ENCODE measurements around the gene ASCL2. TPM values are rescaled to one million over a fixed set of nuclear protein-coding genes. Genes with fewer than 3 reads are reported as not detected.

Gene ASCL2
- total RNA-seq, 1 donor from 2014 or later: 0.96 TPM

DNA sequence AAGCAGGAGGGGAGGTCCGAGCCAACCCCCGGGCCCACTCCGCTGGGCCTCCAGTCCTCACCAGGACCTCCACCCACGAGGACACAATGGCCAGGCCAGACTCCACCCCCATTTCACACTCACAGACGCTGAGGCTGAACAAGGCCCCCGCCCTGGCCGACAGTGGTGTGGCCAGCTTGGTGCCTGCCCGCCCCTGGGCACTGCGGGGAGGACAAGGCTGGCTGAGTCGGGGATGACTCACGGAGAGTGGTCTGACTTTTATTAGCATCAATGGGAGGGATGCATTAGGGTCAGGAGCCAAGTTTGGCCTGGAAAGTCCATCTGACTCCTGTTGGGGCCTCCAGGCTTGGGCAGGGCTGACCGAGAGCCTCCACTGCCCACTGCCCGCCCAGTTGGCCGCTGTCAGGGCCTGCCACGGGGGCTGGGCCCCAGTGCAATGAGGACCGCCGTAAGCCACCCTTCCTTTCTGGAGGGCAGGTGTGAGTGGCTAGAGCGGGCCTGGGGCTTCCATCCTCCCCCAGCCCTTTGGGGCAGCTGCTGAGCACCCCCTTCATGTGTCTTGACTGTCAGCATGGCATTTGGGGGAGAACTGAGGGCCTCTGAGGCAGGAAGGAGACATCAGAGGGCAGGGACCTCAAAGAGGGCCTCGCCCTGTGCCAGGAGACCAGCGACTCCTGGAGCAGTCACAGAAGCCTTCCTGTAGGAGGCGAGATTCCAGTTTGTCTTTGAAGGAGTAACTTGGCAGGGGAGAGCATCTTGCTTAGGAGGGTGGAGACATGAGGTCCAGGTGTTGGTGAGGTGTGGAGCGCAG is 42.0 kb upstream of the ASCL2 start:
- H3K27ac Mint-ChIP-seq: no peak overlapping the region
- intact Hi-C loops (cut with micrococcal nuclease): no loop called here
- H3K36me3 Mint-ChIP-seq (ENCODE audit: low read depth): no peaks in the 10 kb centered on the region
- H3K27me3 Mint-ChIP-seq: no peaks in the 10 kb centered on the region
- no peak for DNase-seq
- no peaks in the 10 kb centered on the region for H3K9me3 Mint-ChIP-seq
- H3K4me1 Mint-ChIP-seq: no peaks in the 10 kb centered on the region
- H3K4me3 Mint-ChIP-seq: no peak overlapping the region

DNA sequence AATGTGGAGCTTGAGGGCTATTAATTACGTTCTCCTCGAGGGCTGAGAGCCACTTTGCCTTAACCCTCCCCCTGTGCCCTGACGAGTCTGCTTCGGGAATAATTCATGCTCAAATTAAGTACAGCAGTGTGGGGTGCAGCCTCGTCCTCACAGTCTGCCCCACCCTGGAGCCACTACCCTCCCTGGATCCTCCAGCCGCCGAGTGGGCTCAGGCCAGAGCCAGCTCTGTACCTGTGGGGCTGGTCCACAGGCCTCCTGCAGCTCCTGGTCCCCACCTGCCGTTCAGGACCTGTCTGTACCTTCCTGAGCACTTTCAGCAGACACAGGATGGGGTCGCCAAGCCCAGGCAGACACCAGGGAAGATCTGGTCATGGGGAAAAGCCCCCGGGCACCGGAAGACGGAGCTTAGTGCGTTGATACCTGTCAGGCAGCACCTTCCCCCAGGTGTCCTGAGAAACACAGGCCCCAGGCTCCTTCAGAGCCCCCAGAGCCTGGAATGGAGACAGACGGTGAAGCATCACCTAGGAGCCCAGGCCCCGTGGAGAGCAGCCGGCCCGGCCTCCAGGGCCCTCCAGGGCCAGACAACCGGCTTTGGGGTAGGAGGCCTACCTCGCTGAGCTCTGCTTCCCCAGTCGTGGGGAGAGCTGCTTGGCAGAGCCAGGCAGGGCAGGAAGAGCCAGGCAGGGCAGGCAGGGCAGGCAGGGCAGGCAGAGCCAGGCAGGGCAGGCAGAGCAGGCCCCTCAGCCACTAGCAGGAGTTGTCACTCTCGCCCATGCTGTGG is 41.2 kb upstream of the ASCL2 start:
- no peaks in the 10 kb centered on the region for H3K36me3 Mint-ChIP-seq (ENCODE audit: low read depth)
- no peak overlapping the region for H3K27ac Mint-ChIP-seq
- no peak overlapping the region for H3K4me3 Mint-ChIP-seq
- DNase-seq: no peak
- peaks cover under 1% of the 10 kb centered on the region for H3K4me1 Mint-ChIP-seq
- no peaks in the 10 kb centered on the region for H3K27me3 Mint-ChIP-seq
- intact Hi-C loops (cut with micrococcal nuclease): no loop called here
- no peaks in the 10 kb centered on the region for H3K9me3 Mint-ChIP-seq

DNA sequence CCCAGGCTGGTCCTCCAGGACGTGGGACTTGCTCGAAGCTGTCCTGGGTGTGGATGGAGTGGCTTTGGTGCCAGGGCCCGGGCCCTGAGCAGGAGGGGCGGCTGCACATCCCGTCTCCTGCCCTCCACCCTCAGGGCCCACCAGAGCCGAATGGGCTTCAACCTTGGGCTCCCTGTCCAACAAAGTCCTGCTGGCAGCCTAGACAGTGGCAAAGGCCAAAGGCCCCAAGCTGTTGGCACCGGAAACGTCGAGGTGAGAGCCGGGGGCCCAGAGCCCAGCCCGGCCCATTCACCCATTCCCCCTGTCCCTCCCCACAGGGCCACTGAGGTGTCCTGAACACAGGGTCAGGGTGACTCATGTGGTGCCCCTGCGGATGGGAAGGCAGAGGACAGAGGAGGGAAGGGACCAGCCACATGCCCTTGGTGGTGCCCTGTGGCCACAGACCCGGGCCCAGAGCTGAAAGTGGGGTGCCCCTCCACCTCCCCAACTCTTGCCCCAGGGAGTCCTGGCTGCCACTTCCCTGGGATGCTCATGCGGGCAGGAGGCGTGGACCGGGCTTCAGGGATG is 40.5 kb upstream of the ASCL2 start:
- H3K27ac Mint-ChIP-seq: no peak overlapping the region
- no peaks in the 10 kb centered on the region for H3K36me3 Mint-ChIP-seq (ENCODE audit: low read depth)
- H3K9me3 Mint-ChIP-seq: no peaks in the 10 kb centered on the region
- no peaks in the 10 kb centered on the region for H3K27me3 Mint-ChIP-seq
- peaks cover 8% of the 10 kb centered on the region for H3K4me1 Mint-ChIP-seq
- H3K4me3 Mint-ChIP-seq: no peak overlapping the region
- intact Hi-C loops (cut with micrococcal nuclease): no loop called here
- no peak for DNase-seq

DNA sequence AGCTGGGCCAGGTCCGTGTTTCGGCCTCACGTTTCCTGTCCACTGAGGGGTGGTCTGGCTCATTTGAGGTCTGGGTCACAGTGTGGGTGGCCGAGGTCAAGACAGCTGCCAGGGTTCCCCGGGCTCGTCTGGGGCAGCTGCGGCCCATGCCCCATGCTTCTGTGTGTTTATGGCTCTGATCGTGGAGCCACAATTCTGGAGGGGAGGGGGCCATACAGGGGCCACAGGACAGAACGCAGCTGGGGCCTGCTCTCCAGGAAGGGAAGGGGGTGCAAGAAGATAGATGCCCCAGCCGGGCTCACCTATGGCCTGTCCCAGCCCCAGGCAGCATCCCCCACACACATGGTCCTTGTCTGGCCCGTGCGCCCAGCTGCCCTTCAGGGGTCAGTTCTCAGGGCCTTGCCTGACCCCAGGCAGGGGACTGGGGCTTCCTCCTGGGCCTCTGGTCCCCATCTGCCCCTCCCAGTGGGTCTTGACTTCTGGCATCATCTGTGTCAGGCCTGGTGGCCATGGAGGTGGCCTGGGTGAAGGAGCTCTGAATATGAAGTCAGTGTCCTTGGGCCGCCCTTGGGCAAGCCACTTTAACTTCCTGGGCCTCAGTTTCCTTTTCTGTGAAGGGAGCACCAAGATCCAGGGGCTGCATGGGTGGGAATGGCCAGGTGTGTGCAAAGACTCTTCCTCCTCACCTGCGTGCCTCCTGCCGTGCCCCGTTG is 39.8 kb upstream of the ASCL2 start:
- Mint-ChIP-seq H3K4me1 (peaks cover 12% of the 10 kb centered on the region), H3K4me3 (no peak overlapping the region), H3K36me3 (ENCODE audit: low read depth) (no peaks in the 10 kb centered on the region), H3K27ac (no peak overlapping the region), H3K27me3 (no peaks in the 10 kb centered on the region), H3K9me3 (no peaks in the 10 kb centered on the region)
- intact Hi-C loops (cut with micrococcal nuclease): no loop called here
- no peak for DNase-seq

DNA sequence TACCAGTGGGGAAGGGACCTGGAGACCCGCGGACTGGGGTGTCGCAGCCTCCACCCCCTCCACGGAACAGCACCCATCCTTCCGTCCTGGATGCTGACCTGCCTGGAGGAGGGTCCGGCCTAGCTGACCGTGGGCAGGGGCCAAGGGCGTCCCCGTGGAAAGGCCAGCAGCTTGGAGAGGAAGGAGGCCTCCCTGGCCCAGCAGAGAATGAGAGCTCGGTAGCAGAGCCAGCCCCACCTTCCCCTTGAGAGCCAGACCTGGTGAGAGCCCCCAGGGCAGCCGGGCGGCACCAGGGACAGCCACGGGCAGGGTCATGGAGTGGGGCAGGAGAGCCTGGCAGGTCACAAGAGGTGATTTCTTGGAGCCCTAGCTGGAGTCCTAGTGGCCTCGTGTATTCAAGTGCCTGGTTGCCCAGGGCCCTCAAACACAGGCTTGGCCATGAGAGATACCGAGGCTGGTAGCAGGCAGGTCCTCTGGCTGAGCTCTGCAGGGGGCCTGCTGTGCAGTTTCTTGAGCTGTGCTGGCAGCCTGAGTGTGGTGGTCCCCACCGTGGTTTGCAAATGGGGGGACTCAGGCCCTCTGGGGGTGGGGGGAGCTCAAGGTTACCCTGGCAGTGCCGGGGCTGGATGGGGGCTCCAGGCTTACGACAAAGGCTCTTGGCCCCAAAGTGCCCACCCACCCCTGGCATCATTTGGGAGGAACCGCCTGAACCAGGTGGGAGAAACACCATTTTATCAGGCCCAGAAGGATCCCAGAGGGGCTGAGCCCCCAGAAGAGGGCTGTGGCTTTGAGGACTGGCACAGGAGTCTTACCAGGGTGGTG is 39.1 kb upstream of the ASCL2 start:
- Mint-ChIP-seq H3K27ac (no peak overlapping the region), H3K36me3 (ENCODE audit: low read depth) (no peaks in the 10 kb centered on the region), H3K27me3 (no peaks in the 10 kb centered on the region), H3K4me3 (no peak overlapping the region), H3K9me3 (no peaks in the 10 kb centered on the region), H3K4me1 (peaks cover 16% of the 10 kb centered on the region)
- no peak for DNase-seq
- intact Hi-C loops (cut with micrococcal nuclease): loop anchor here (10.0 kb wide), 1 partner anchor 225 kb away; no protein-coding TSS in a partner anchor

DNA sequence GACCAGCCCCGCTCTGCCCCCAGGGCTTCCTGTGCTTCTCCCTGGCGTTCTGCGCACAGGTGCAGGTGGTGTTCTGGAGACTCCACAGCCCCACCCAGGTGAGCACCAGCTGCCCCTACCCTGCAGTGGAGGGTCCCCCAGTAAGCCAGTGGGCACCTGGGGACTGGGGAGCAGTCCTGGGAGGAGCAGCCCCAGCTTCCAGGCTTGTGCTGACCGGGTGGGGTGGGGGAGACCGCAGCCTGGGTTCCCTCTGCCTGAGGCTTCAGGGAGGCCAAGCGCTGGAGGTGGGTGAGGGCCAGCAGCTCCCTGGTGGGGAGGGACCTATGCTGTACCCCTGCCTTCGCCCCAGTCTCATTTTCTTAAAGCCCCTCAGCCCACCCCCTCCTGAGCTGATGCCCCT is 38.3 kb upstream of the ASCL2 start:
- Mint-ChIP-seq H3K9me3 (no peaks in the 10 kb centered on the region), H3K27ac (no peak overlapping the region), H3K27me3 (no peaks in the 10 kb centered on the region), H3K4me3 (no peak overlapping the region), H3K4me1 (peaks cover 18% of the 10 kb centered on the region), H3K36me3 (ENCODE audit: low read depth) (no peaks in the 10 kb centered on the region)
- no peak for DNase-seq
- intact Hi-C loops (cut with micrococcal nuclease): loop anchor here (10.0 kb wide), 1 partner anchor 226 kb away; no protein-coding TSS in a partner anchor

DNA sequence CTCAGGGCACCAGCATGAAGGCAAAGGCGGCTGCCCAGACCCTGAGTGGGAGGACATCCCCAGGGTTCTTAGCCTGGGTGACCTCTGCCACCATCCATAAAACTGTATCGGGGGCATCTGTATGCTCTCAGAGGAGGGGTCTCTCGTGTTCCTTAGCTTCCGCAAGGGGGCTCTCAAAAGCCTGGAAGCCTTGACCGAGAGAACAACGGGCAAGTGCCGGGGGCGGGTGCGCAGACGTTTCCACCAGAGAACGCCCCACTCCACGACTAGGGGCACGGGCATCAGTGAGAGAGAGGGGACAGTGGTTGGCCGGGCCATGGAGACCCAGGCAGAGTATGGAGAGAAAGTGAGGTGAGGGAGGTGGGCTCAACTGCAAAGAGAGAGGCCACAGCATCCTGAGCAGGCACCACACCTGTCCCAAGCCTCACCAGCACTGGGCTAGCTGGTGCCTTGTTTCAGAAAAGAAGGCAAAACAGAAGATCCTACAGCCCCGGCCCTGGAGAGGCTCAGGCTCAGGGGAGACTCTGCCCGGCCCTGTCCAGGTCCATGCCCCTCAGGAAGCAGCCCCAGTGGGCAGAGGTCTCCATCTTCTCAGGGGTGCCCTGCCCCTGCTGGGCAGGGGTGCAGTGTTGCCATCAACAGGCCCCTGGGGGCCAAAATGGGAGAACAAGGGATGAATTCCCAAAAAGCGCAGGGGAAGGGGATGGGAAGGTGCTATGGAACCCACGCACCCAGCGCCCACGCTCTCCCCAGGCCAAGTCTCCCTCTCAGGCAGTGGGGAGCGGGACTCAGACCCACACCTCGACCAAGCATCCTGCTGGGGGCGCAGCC is 37.3 kb upstream of the ASCL2 start:
- Mint-ChIP-seq H3K9me3 (no peaks in the 10 kb centered on the region), H3K27me3 (no peaks in the 10 kb centered on the region), H3K4me1 (peaks cover 19% of the 10 kb centered on the region), H3K36me3 (ENCODE audit: low read depth) (no peaks in the 10 kb centered on the region), H3K27ac (peak overlapping the region; percentile 51), H3K4me3 (no peak overlapping the region)
- intact Hi-C loops (cut with micrococcal nuclease): loop anchor here (10.0 kb wide), 1 partner anchor 227 kb away; no protein-coding TSS in a partner anchor
- no peak for DNase-seq

DNA sequence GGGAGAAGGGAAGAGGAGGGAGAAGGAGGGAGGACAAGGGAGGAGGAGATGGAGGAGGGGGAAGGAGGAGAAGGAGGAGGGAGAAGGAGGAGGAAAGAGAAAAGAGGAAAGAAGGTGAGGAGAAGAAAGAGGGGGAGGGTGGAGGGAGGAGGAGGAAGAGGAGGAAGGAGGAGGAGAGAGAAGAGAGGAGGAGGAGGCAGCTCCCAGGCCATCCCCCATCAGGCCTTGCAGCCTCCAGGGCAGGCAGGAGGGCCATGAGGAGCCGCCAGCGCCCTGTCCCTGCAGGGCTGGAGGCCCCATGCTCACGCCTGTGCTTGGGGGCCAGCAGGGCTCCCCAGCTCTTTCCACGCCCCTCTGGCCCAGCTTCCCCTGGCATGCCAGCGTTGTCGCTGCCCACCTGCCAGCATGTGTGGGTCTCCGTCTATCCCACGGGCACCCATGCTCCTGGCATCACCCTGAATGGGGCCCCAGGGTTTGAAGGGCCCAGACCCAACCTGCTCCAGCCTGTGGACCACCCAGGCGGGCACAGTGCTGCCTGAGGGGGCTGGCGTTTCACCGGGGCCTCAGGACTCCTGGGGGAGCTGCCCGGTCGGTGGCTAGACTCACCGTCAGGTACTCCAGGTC is 36.6 kb upstream of the ASCL2 start:
- Mint-ChIP-seq H3K4me1 (peaks cover 22% of the 10 kb centered on the region), H3K27ac (no peak overlapping the region), H3K9me3 (no peaks in the 10 kb centered on the region), H3K27me3 (no peaks in the 10 kb centered on the region), H3K4me3 (no peak overlapping the region), H3K36me3 (ENCODE audit: low read depth) (no peaks in the 10 kb centered on the region)
- intact Hi-C loops (cut with micrococcal nuclease): loop anchor here (10.0 kb wide), 1 partner anchor 228 kb away; no protein-coding TSS in a partner anchor
- DNase-seq: no peak

DNA sequence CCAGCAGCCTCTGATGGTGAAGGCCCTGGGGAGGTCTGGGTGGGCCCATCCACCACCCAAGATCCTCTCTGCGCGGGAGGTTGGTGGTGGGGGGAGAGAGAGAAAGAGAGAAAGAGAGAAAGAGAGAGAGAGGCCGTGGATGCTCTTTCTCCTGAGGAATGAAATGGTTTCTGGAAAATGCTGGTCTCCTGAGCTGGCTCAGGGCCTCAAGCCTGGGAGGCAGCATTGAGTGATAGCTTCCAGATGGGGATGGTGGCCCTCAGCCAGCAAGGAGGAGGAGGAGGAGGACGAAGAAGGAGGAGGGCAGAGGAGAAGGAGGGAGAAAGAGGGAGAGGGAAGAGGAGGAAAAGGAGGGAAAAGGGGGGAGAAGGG is 36.0 kb upstream of the ASCL2 start:
- intact Hi-C loops (cut with micrococcal nuclease): loop anchor here (10.0 kb wide), 1 partner anchor 228 kb away; no protein-coding TSS in a partner anchor
- no peak for DNase-seq
- Mint-ChIP-seq H3K4me3 (peak overlapping the region; percentile 71), H3K36me3 (ENCODE audit: low read depth) (no peaks in the 10 kb centered on the region), H3K27ac (peak overlapping the region; percentile 82), H3K9me3 (no peaks in the 10 kb centered on the region), H3K27me3 (no peaks in the 10 kb centered on the region), H3K4me1 (peaks cover 27% of the 10 kb centered on the region)

DNA sequence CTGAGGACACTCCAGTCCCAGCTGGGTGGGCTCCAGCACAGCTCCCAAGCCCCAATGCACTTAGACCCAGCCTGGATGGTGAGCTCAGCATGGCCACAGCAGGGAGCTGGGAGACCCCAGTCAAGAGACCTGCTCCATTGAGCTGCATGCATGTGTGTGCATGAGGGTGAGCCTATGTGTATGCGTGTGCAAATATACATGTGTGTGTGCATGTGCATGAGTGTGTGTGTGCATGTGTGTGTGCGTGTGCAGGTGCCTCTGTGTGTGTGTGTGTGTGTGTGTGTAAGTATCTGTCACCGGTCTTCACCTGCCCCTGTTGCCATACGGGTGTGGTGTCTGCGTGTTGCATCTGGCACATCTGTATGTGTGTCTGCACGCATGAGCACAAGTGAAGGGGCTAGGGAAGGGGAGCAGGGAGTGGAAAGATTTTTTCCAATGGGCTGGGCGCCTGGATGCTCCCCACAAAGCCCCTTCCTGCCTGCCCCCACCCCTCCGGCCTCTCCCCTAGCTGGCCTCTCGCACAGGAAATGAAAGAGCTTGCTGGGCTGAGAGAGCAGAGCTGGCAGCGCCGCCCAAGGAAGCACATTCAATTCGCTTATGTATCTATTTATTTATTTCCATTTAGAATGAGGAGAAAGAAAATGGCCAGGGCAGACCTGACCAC is 35.5 kb upstream of the ASCL2 start:
- peak overlapping the region; percentile 82 for H3K27ac Mint-ChIP-seq
- intact Hi-C loops (cut with micrococcal nuclease): loop anchor here (1.0 to 10.0 kb wide), 2 partner anchors 114 to 229 kb away; no protein-coding TSS in a partner anchor
- DNase-seq: peak; percentile 74

DNA sequence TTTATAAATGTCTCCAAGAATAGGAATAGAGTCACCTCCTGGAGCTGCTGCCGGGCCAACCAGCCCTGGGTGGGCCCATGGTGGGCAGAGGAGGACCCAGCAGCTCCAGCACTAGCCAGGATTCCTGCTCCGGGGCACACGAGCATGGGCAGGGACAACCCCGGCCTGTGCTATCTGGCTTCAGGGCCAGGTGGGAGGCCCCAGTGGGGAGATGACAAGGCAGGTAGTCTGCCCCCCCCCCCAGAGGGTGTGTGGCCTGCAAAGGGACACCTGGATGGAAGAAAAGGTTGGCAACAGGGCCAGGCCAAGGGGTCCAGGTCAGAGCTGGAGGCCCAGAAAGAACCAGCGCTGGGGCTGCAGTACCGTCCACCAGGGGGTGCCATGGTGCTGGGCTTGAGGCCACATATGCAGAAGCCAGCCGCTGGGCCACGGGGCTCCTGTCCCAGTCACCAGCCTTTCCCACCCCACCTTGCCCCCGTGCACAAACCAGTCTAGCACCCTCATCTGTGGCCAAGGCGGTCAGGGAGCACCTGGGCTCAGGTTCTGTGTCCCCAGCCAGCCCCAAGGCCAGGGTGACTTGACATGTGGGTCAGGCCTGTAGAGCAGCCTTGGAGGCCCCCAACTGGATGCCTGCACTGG is 34.9 kb upstream of the ASCL2 start:
- Mint-ChIP-seq H3K27ac (peak overlapping the region; percentile 29), H3K4me3 (peak overlapping the region; percentile 71), H3K9me3 (no peaks in the 10 kb centered on the region), H3K4me1 (peaks cover 31% of the 10 kb centered on the region), H3K27me3 (no peaks in the 10 kb centered on the region), H3K36me3 (ENCODE audit: low read depth) (no peaks in the 10 kb centered on the region)
- DNase-seq: peak; percentile 95
- intact Hi-C loops (cut with micrococcal nuclease): loop anchor here (1.0 to 10.0 kb wide), 2 partner anchors 115 to 230 kb away; no protein-coding TSS in a partner anchor

More for the DNA sequence above, 35.5 kb upstream of the ASCL2 start:
- Mint-ChIP-seq H3K36me3 (ENCODE audit: low read depth) (no peaks in the 10 kb centered on the region), H3K27me3 (no peaks in the 10 kb centered on the region), H3K9me3 (no peaks in the 10 kb centered on the region), H3K4me1 (peaks cover 27% of the 10 kb centered on the region), H3K4me3 (peak overlapping the region; percentile 71)
